HS-27A (cell line): ENCODE measurements around the gene CCNQ.

ENCODE experiments used
- DNase-seq: peaks from one replicate; pipeline ENCODE4 v3.0.0-alpha.2; 2012; ENCODE audit warnings: low read depth, missing footprints

The CCNQ gene

GRCh38 chrX:153596981-153597750 lies 1.8 kb downstream of the CCNQ start:
- DNase-seq = no peak

GRCh38 chrX:153595859-153596857 lies 2.8 kb downstream of the CCNQ start:
- DNase-seq = no peak

- no peak for DNase-seq
Observed at GRCh38 chrX:153595387-153595786, 3.6 kb downstream of the CCNQ start.

- DNase-seq = no peak
Observed at GRCh38 chrX:153593811-153594500, 5.0 kb downstream of the CCNQ start.

GRCh38 chrX:153592966-153593688 lies 5.8 kb downstream of the CCNQ start:
- DNase-seq = no peak

GRCh38 chrX:153592091-153592833 lies 6.7 kb downstream of the CCNQ start:
- DNase-seq = no peak

- DNase-seq = no peak
Observed at GRCh38 chrX:153590961-153591956, 7.7 kb downstream of the CCNQ start.

GRCh38 chrX:153588782-153589446 lies 10.0 kb downstream of the CCNQ start:
- DNase-seq = no peak

- DNase-seq = no peak
Observed at GRCh38 chrX:153588021-153588781, 10.7 kb downstream of the CCNQ start.

GRCh38 chrX:153587342-153587741 lies 11.6 kb downstream of the CCNQ start:
- DNase-seq = no peak

GRCh38 chrX:153585827-153586226 lies 13.1 kb downstream of the CCNQ start:
- DNase-seq = no peak

- no peak for DNase-seq
Observed at GRCh38 chrX:153583433-153583832, 15.5 kb downstream of the CCNQ start.

GRCh38 chrX:153582896-153583295 lies 16.0 kb downstream of the CCNQ start:
- no peak for DNase-seq

- no peak for DNase-seq
Observed at GRCh38 chrX:153580700-153581386, 18.1 kb downstream of the CCNQ start.

- no peak for DNase-seq
Observed at GRCh38 chrX:153578889-153579288, 20.1 kb downstream of the CCNQ start.

GRCh38 chrX:153578200-153578835 lies 20.6 kb downstream of the CCNQ start:
- DNase-seq = no peak

- no peak for DNase-seq
Observed at GRCh38 chrX:153576961-153577360, 22.0 kb downstream of the CCNQ start.
